A673 (cell line): ENCODE data around the gene FIGN. TPM values are rescaled to one million over a fixed set of nuclear protein-coding genes. Genes with fewer than 3 reads are reported as not detected.

Experiments used
- BruUV-seq: library from RNA; stranded (reverse); fragments of 400-500 nt; replicated peaks from 2 replicates; lab custom pipeline; 2021; lab: Mats Ljungman, UMichigan
- CTCF ChIA-PET: fragments of 300-600 bp; sonication (Branson Sonifier 250); formaldehyde crosslinking; loops from one replicate; lab custom pipeline; 2022; ENCODE audit warnings: antibody characterized with exemption; lab: Charles Lee
- POLR2A ChIA-PET: fragments of 300-600 bp; sonication (Branson Sonifier 250); formaldehyde crosslinking; loops from one replicate; lab custom pipeline; 2022; ENCODE audit warnings: antibody characterized with exemption; ENCODE audit not compliant: low non-redundant PET; lab: Charles Lee
- DNase-seq: peaks from one replicate; pipeline ENCODE4 v3.0.0-alpha.2; 2015; ENCODE audit warnings: low spot score
- H3K27ac ChIP-seq: fragments of 200-600 bp; sonication (generic); 2 replicates; pipeline ENCODE4 v1.5.1; 2016; ENCODE audit warnings: mixed run types, low read depth, mild to moderate bottlenecking, mixed read lengths, antibody characterized with exemption, low read length; ENCODE audit not compliant: poor library complexity, severe bottlenecking
- H3K27me3 ChIP-seq: fragments of 200-600 bp; sonication (generic); replicated peaks from 2 replicates; pipeline ENCODE4 v1.6.1; 2017; ENCODE audit warnings: mixed run types, low read depth, mild to moderate bottlenecking, mixed read lengths, antibody characterized with exemption, low read length; ENCODE audit not compliant: insufficient read depth, poor library complexity
- H3K36me3 ChIP-seq: fragments of 200-600 bp; sonication (generic); 2 replicates; pipeline ENCODE4 v1.6.1; 2016; ENCODE audit warnings: mixed run types, mild to moderate bottlenecking, mixed read lengths, antibody characterized with exemption, low read length; ENCODE audit not compliant: insufficient read depth, poor library complexity, severe bottlenecking
- H3K4me1 ChIP-seq: fragments of 200-600 bp; sonication (generic); 2 replicates; pipeline ENCODE4 v1.6.1; 2017; ENCODE audit warnings: mixed run types, mild to moderate bottlenecking, mixed read lengths, antibody characterized with exemption, low read length; ENCODE audit not compliant: insufficient read depth, poor library complexity, severe bottlenecking
- H3K4me3 ChIP-seq: fragments of 200-600 bp; sonication (generic); 2 replicates; pipeline ENCODE4 v1.5.1; 2016; ENCODE audit warnings: low read depth, mixed run types, mild to moderate bottlenecking, mixed read lengths, low read length; ENCODE audit not compliant: poor library complexity, severe bottlenecking
- H3K9me3 ChIP-seq: fragments of 200-600 bp; sonication (generic); 2 replicates; pipeline ENCODE4 v1.6.1; 2016; ENCODE audit warnings: mixed run types, low read depth, mild to moderate bottlenecking, mixed read lengths, antibody characterized with exemption, low read length; ENCODE audit not compliant: poor library complexity, severe bottlenecking
- EZH2 ChIP-seq: fragments of 200-600 bp; sonication (generic); IDR thresholded peaks from 2 replicates; pipeline ENCODE4 v1.6.1; 2017; ENCODE audit warnings: borderline replicate concordance, low read depth, mild to moderate bottlenecking, mixed read lengths, antibody characterized with exemption, low read length; ENCODE audit not compliant: poor library complexity, severe bottlenecking
- intact Hi-C: fragments of 100-400 bp; cut with micrococcal nuclease; formaldehyde crosslinking; loops from one replicate; pipeline ENCODE4 v1.10.0; 2022; ENCODE audit not compliant: unreplicated experiment
- total RNA-seq: library from RNA; stranded (reverse); gene quantifications from 2 replicates; pipeline ENCODE4 v1.2.3, GENCODE V29; 2021
- TF ChIP-seq, protein P1 (sequence below): fragments of 300-800, 200-600 bp; sonication (generic); conservative IDR thresholded peaks from 2 replicates; pipeline ENCODE4 v1.5.1; 2017; ENCODE audit warnings: low read depth, mild to moderate bottlenecking, antibody characterized with exemption, low read length, moderate library complexity, mixed read lengths

The FIGN gene
- total RNA-seq, 1 experiment from 2014 or later: 0.24 TPM

DNA sequence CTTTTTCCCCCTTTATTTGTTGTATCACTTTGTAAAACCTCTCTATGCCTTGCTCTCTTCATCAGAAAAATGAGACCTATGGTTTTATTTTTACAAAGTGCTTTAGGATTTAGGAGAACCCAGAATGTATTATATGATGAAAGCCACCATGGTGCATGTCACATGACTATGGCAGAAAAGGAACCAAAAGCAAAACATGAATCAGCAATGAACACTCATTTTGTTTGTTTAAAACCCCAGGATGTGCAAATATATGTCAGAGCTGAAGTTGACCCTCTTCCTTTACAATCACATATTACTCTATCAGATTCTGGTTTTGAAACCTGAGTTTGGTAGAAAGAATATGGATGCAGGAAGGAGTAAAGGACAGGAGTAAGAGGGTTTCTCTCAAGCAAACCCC is 70.0 kb downstream of the FIGN start:
- CTCF ChIA-PET: no interaction called here
- no peaks in the 10 kb centered on the region for H3K4me1 ChIP-seq
- no peak for DNase-seq
- H3K36me3 ChIP-seq: no peaks in the 10 kb centered on the region
- no peak overlapping the region for H3K4me3 ChIP-seq
- H3K27ac ChIP-seq: no peak overlapping the region
- BruUV-seq: no TSS peak
- H3K27me3 ChIP-seq: no peaks in the 10 kb centered on the region
- H3K9me3 ChIP-seq: no peaks in the 10 kb centered on the region
- TF ChIP-seq, protein P1, sequence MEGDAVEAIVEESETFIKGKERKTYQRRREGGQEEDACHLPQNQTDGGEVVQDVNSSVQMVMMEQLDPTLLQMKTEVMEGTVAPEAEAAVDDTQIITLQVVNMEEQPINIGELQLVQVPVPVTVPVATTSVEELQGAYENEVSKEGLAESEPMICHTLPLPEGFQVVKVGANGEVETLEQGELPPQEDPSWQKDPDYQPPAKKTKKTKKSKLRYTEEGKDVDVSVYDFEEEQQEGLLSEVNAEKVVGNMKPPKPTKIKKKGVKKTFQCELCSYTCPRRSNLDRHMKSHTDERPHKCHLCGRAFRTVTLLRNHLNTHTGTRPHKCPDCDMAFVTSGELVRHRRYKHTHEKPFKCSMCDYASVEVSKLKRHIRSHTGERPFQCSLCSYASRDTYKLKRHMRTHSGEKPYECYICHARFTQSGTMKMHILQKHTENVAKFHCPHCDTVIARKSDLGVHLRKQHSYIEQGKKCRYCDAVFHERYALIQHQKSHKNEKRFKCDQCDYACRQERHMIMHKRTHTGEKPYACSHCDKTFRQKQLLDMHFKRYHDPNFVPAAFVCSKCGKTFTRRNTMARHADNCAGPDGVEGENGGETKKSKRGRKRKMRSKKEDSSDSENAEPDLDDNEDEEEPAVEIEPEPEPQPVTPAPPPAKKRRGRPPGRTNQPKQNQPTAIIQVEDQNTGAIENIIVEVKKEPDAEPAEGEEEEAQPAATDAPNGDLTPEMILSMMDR: no peak
- TF ChIP-seq EZH2: no peak
- intact Hi-C loops: no loop called here
- POLR2A ChIA-PET: no interaction called here

DNA sequence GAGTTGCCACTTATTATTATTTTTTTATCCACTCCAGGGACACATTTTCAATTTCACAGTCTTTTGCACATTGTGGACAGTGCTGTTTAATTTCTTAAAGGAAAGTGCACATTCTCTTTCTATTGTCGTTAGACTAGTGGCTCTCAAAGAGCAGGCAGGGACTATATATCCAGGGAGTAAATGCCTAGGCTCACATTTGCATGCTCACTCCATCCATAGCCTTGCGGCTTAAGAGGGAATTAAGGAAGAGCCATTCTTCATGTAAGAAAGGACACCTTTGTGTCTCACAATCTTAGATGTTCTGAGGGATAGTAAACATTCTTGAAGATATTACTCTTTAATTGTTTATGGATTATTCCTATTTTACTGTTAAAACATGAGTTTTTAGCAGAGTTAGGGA is 70.8 kb downstream of the FIGN start:
- Histone ChIP-seq H3K9me3 (no peaks in the 10 kb centered on the region), H3K4me3 (no peak overlapping the region), H3K36me3 (no peaks in the 10 kb centered on the region), H3K27ac (no peak overlapping the region), H3K27me3 (no peaks in the 10 kb centered on the region), H3K4me1 (no peaks in the 10 kb centered on the region)
- intact Hi-C loops: no loop called here
- DNase-seq: no peak
- ChIA-PET POLR2A (no interaction called here), CTCF (no interaction called here)
- TF ChIP-seq, protein P1: no peak
- no peak for TF ChIP-seq EZH2
- BruUV-seq: no TSS peak

DNA sequence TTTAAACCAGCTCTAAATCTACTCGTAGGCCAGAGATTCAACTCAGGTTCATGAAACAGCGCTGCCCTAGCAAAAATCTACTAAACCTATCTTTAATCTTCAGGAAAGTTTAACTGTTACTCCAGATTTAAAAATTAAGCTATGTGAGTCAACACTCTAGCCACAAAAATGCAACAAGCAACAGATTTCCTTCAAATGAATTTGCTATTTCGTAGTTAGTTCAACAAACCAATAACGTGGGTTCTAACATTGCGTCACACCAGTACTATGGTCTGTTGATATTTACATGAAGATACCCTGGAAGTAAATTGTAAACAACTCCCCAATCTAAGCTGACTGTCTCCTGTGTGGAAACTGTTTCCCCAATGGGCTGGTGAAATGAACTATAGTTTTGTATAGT is 71.2 kb downstream of the FIGN start:
- DNase-seq: no peak
- Histone ChIP-seq H3K36me3 (no peaks in the 10 kb centered on the region), H3K4me3 (no peak overlapping the region), H3K9me3 (no peaks in the 10 kb centered on the region), H3K27me3 (no peaks in the 10 kb centered on the region), H3K27ac (no peak overlapping the region), H3K4me1 (no peaks in the 10 kb centered on the region)
- TF ChIP-seq, protein P1: no peak
- TF ChIP-seq EZH2: no peak
- CTCF ChIA-PET: no interaction called here
- no TSS peak for BruUV-seq
- POLR2A ChIA-PET: no interaction called here
- intact Hi-C loops: no loop called here
